Measurements from ENCODE around the gene KPNA1. TPM values are rescaled to one million over a fixed set of nuclear protein-coding genes. Genes with fewer than 3 reads are reported as not detected.

Gene KPNA1
- total RNA-seq, 4 donors from 2014 or later = 27.1 to 62.7 (median 43.9) TPM

- DNase-seq = no peak
- TF ChIP-seq CTCF (IDR thresholded peaks at IDR 0.05) (no peak), POLR2A (IDR thresholded peaks at IDR 0.05) (no peak)
- no peaks in the 10 kb centered on the region for H3K27me3 ChIP-seq
- H3K4me1 ChIP-seq = no peaks in the 10 kb centered on the region
- peaks cover 0 to 97% (median 0%) of the 10 kb centered on the region in 3 donors for H3K36me3 ChIP-seq
- H3K9me3 ChIP-seq = no peaks in the 10 kb centered on the region
- H3K4me3 ChIP-seq = no peak overlapping the region
- no peak overlapping the region for H3K27ac ChIP-seq
Observed at GRCh38 chr3:122535964-122536631, 21.4 kb upstream of the KPNA1 start.

GRCh38 chr3:122533931-122534334 is 19.2 kb upstream of the KPNA1 start:
- Histone ChIP-seq H3K9me3 (no peaks in the 10 kb centered on the region), H3K36me3 (peaks cover 0 to 81% (median 0%) of the 10 kb centered on the region in 3 donors), H3K4me3 (no peak overlapping the region), H3K27me3 (no peaks in the 10 kb centered on the region), H3K27ac (no peak overlapping the region), H3K4me1 (no peaks in the 10 kb centered on the region)
- no peak for DNase-seq
- TF ChIP-seq CTCF (IDR thresholded peaks at IDR 0.05) (no peak), POLR2A (IDR thresholded peaks at IDR 0.05) (no peak)

GRCh38 chr3:122533480-122533879 is 18.7 kb upstream of the KPNA1 start:
- no peak for DNase-seq
- Histone ChIP-seq H3K27me3 (no peaks in the 10 kb centered on the region), H3K27ac (no peak overlapping the region), H3K4me3 (no peak overlapping the region), H3K9me3 (no peaks in the 10 kb centered on the region), H3K4me1 (no peaks in the 10 kb centered on the region), H3K36me3 (peaks cover 0 to 81% (median 0%) of the 10 kb centered on the region in 3 donors)
- no peak for TF ChIP-seq CTCF (IDR thresholded peaks at IDR 0.05)
- no peak for TF ChIP-seq POLR2A (IDR thresholded peaks at IDR 0.05)

GRCh38 chr3:122530164-122530563 is 15.4 kb upstream of the KPNA1 start:
- TF ChIP-seq CTCF (IDR thresholded peaks at IDR 0.05) (no peak), POLR2A (IDR thresholded peaks at IDR 0.05) (no peak)
- no peak overlapping the region for H3K4me3 ChIP-seq
- no peaks in the 10 kb centered on the region for H3K27me3 ChIP-seq
- H3K27ac ChIP-seq = no peak overlapping the region
- H3K36me3 ChIP-seq = peaks cover 0 to 57% (median 0%) of the 10 kb centered on the region in 3 donors
- no peaks in the 10 kb centered on the region for H3K4me1 ChIP-seq
- H3K9me3 ChIP-seq = no peaks in the 10 kb centered on the region
- DNase-seq = no peak

GRCh38 chr3:122523317-122523716 is 8.6 kb upstream of the KPNA1 start:
- Histone ChIP-seq H3K4me3 (no peak overlapping the region), H3K27ac (no peak overlapping the region), H3K27me3 (no peaks in the 10 kb centered on the region), H3K9me3 (no peaks in the 10 kb centered on the region), H3K4me1 (no peaks in the 10 kb centered on the region), H3K36me3 (peaks cover 0 to 7% (median 0%) of the 10 kb centered on the region in 3 donors)
- no peak for DNase-seq
- TF ChIP-seq CTCF (IDR thresholded peaks at IDR 0.05) (no peak), POLR2A (IDR thresholded peaks at IDR 0.05) (no peak)
